ENCODE measurements around the gene ITPR3. TPM values are rescaled to one million over a fixed set of nuclear protein-coding genes. Genes with fewer than 3 reads are reported as not detected.

The ITPR3 gene
- total and polyA plus RNA-seq, 4 donors: 6.0 to 11.9 (median 8.7) TPM

DNA sequence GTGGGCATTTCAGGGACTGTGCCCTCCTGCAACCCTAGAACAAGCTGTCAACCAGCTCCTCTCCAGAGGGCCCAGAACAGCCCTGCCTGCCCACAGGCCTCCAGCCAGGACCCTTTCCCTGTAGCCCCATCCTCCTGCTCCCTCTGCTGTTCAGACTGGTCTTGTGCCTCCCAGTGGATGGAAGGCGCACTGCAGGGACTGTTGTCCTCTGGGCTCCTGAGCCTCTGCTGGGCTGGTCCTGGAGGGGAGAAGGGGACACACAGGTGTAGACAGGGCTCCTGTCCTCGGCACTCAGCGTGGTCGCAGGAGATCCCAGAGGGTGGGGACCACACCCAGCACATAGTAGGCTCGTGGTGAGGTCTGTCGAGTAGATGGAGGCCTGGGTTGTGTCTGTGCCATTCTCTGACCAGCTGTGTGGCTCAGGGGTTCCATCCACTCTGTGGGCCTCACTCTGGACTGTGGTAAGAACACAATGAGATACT, 11.5 kb downstream of the ITPR3 start:
- no peaks in the 10 kb centered on the region for H3K36me3 ChIP-seq (ENCODE audit: control insufficient read depth, insufficient read depth, low read length)
- peaks cover 26% of the 10 kb centered on the region for H3K27me3 ChIP-seq (ENCODE audit: control insufficient read depth, insufficient read depth, low read length)
- H3K27ac ChIP-seq (ENCODE audit: low read depth, low read length): peak overlapping the region; percentile 22
- H3K9me3 ChIP-seq (ENCODE audit: control insufficient read depth, insufficient read depth, low read length): no peaks in the 10 kb centered on the region
- no peak overlapping the region for H3K4me3 ChIP-seq (ENCODE audit: low read depth, low read length)
- WGBS (ENCODE audit: insufficient coverage): 25% methylated on average over 6 of the region's 6 CpGs
- DNase-seq (ENCODE audit: low read depth in 4 of 6, low spot score in 6 of 6): peak in 1 of 6 donors; percentile 49
- H3K4me1 ChIP-seq (ENCODE audit: control insufficient read depth, insufficient read depth, low read length): peaks cover 20% of the 10 kb centered on the region

DNA sequence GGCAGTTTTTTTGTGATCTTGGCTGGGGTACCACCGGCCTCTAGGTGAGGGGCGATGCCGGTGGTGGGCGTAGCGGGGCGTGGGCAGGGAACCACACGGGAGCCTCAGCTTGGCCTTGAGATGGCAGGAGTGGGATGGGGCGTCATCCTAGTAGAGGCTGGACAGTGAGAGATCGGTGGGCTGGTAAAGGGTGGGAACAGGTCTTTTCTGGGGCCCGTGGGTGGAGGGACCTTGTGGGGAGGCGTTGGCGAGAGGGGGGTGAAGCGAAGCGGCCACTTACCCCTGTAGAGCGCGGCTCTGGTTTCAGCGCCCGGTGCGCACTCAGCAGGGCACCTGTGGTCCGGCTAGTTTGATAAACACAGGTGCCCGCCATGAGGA, 12.0 kb downstream of the ITPR3 start:
- Histone ChIP-seq H3K27ac (ENCODE audit: low read depth, low read length) (peak overlapping the region; percentile 22), H3K9me3 (ENCODE audit: control insufficient read depth, insufficient read depth, low read length) (no peaks in the 10 kb centered on the region), H3K4me1 (ENCODE audit: control insufficient read depth, insufficient read depth, low read length) (peaks cover 20% of the 10 kb centered on the region), H3K27me3 (ENCODE audit: control insufficient read depth, insufficient read depth, low read length) (peaks cover 25% of the 10 kb centered on the region), H3K4me3 (ENCODE audit: low read depth, low read length) (peak overlapping the region; percentile 39), H3K36me3 (ENCODE audit: control insufficient read depth, insufficient read depth, low read length) (no peaks in the 10 kb centered on the region)
- DNase-seq (ENCODE audit: low read depth in 4 of 6, low spot score in 6 of 6): no peak
- WGBS (ENCODE audit: insufficient coverage): 13% methylated on average over 21 of the region's 21 CpGs

DNA sequence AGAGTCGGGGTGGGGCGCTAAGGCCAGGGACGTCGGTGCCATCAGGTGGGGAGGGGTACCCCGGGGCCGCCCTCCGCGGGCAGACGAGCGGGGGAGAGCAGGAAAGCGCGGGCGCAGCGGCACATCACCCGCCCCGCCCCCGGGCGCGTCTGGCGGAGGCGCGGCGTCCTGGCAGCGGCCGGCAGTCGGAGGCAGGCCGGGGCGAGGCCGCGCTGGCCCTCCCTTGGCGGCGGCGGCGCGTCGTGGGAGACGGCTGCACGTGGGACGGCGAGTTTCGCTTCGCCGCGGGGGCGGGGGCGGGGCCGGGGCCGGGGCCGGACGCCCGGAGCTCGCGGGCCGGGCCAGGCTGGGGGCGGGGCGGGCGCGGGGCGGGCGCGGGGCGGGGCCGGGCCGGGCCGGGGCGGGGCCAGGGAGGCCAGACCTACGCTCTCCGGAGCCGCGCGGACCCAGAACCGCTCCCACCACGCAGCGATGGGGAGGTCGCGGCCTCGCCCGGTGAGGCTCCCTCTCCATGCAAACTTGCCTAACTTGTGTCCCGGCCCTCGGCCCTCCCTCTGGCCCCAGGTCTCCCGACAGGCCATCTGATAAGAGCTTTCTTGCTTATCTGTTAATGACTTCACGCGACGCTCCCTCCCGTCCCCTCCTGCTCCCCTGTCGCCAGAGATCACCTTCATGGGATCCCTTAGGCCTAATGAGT, 12.5 kb downstream of the ITPR3 start:
- peak overlapping the region; percentile 22 for H3K27ac ChIP-seq (ENCODE audit: low read depth, low read length)
- H3K4me1 ChIP-seq (ENCODE audit: control insufficient read depth, insufficient read depth, low read length): peaks cover 20% of the 10 kb centered on the region
- WGBS (ENCODE audit: insufficient coverage): under 1% methylated on average over 82 of the region's 86 CpGs
- no peaks in the 10 kb centered on the region for H3K36me3 ChIP-seq (ENCODE audit: control insufficient read depth, insufficient read depth, low read length)
- no peaks in the 10 kb centered on the region for H3K9me3 ChIP-seq (ENCODE audit: control insufficient read depth, insufficient read depth, low read length)
- DNase-seq (ENCODE audit: low read depth in 4 of 6, low spot score in 6 of 6): peak in 1 of 6 donors; percentile 67
- H3K4me3 ChIP-seq (ENCODE audit: low read depth, low read length): peak overlapping the region; percentile 49
- H3K27me3 ChIP-seq (ENCODE audit: control insufficient read depth, insufficient read depth, low read length): peaks cover 24% of the 10 kb centered on the region

DNA sequence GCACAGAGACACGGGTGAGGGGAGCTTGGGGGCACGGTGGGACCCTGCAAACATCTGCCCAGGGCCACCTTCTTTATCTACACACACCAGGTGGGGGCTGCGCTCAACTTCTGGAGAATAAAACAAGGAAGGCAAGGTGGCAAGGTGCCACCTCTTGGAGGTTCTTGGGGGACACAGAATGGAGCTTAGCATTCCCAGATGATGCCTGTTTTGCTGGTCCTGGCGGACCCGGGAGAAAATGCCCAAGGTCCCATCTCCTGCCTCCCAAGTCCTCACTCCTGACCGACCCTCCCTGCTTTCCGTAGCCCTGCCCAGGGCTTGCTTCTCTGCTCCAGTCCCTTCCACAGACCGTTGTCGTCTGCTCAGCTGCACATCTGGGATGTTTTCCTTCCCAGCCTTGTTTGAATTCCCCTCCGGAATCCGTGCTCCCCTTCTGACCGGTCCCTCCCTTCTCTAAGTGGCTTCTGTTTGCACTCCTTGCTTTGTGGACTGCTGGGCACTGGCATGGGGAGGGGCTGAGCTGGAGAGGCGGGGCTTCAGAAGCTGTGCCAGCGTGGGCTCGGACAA, 13.1 kb downstream of the ITPR3 start:
- Histone ChIP-seq H3K27me3 (ENCODE audit: control insufficient read depth, insufficient read depth, low read length) (peaks cover 24% of the 10 kb centered on the region), H3K4me1 (ENCODE audit: control insufficient read depth, insufficient read depth, low read length) (peaks cover 20% of the 10 kb centered on the region), H3K36me3 (ENCODE audit: control insufficient read depth, insufficient read depth, low read length) (no peaks in the 10 kb centered on the region), H3K9me3 (ENCODE audit: control insufficient read depth, insufficient read depth, low read length) (no peaks in the 10 kb centered on the region), H3K4me3 (ENCODE audit: low read depth, low read length) (peak overlapping the region; percentile 49), H3K27ac (ENCODE audit: low read depth, low read length) (no peak overlapping the region)
- DNase-seq (ENCODE audit: low read depth in 4 of 6, low spot score in 6 of 6): peak in 1 of 6 donors; percentile 30
- 4% methylated on average over 12 of the region's 15 CpGs for WGBS (ENCODE audit: insufficient coverage)

DNA sequence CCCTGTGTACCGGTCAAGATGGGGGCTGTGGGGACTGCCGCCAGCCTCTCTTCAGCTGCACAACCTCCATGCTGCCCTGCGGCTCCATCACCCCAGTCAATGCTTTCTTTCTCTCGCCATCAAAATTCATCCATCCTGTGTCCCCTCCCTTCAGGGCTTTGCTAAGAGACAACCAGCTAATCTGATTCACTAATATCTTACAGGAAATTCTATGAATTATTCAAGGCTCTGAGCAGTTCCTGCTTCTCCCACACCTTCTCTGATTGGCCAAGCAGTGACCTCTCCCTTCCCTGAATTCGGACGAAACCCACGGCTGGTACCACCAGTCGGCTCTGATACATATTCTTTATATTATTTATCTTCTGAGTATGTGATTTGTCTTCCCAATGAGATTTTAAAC, 13.8 kb downstream of the ITPR3 start:
- Histone ChIP-seq H3K27ac (ENCODE audit: low read depth, low read length) (no peak overlapping the region), H3K4me3 (ENCODE audit: low read depth, low read length) (no peak overlapping the region), H3K36me3 (ENCODE audit: control insufficient read depth, insufficient read depth, low read length) (no peaks in the 10 kb centered on the region), H3K4me1 (ENCODE audit: control insufficient read depth, insufficient read depth, low read length) (peaks cover 20% of the 10 kb centered on the region), H3K9me3 (ENCODE audit: control insufficient read depth, insufficient read depth, low read length) (no peaks in the 10 kb centered on the region), H3K27me3 (ENCODE audit: control insufficient read depth, insufficient read depth, low read length) (peaks cover 24% of the 10 kb centered on the region)
- DNase-seq (ENCODE audit: low read depth in 4 of 6, low spot score in 6 of 6): no peak
- WGBS (ENCODE audit: insufficient coverage): 31% methylated on average over 4 of the region's 8 CpGs

DNA sequence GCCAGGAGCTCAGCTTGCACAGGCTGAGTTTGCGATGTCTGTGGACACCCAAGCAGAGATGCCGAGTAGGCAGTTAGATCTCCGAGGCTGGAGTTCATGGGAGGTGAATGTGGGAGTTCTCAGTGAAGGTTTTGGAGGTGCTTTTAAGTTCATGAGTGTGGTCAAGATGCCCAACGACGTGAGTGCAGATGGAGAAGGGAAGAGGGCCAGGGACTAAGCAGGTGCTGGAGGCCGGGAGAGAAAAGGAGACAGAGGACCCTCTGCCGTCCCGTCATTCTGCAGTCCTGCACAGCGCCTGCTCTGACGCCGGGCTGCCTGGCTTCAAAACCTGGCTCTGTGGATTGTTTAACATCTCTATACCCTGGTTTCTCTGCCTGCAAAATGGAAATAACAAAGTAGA, 15.5 kb downstream of the ITPR3 start:
- Histone ChIP-seq H3K9me3 (ENCODE audit: control insufficient read depth, insufficient read depth, low read length) (no peaks in the 10 kb centered on the region), H3K4me3 (ENCODE audit: low read depth, low read length) (no peak overlapping the region), H3K27me3 (ENCODE audit: control insufficient read depth, insufficient read depth, low read length) (peaks cover 24% of the 10 kb centered on the region), H3K27ac (ENCODE audit: low read depth, low read length) (no peak overlapping the region), H3K4me1 (ENCODE audit: control insufficient read depth, insufficient read depth, low read length) (peaks cover 35% of the 10 kb centered on the region), H3K36me3 (ENCODE audit: control insufficient read depth, insufficient read depth, low read length) (no peaks in the 10 kb centered on the region)
- DNase-seq (ENCODE audit: low read depth in 4 of 6, low spot score in 6 of 6): no peak
- WGBS (ENCODE audit: insufficient coverage): 80% methylated on average over 6 of the region's 11 CpGs

DNA sequence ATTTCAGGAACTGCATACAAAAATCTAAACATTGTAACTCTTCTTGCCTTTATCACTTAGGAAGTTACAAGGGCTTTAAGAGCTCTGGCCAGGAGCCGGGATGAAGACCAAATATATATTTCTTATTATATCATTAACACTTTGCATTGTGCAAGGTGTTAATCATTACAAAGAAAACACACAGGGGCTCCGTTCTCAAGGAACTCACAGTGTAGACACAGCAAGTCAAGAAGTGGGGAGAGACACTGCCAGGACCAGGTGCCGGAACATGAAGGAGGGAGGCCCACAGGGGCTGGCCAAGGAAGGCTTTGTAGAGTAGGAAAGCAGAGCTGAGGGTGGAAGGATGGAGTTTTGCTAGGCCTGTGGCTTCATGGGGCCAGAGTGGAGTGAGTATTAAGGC, 17.4 kb downstream of the ITPR3 start:
- Histone ChIP-seq H3K4me1 (ENCODE audit: control insufficient read depth, insufficient read depth, low read length) (peaks cover 45% of the 10 kb centered on the region), H3K27ac (ENCODE audit: low read depth, low read length) (no peak overlapping the region), H3K36me3 (ENCODE audit: control insufficient read depth, insufficient read depth, low read length) (no peaks in the 10 kb centered on the region), H3K9me3 (ENCODE audit: control insufficient read depth, insufficient read depth, low read length) (no peaks in the 10 kb centered on the region), H3K27me3 (ENCODE audit: control insufficient read depth, insufficient read depth, low read length) (peaks cover 24% of the 10 kb centered on the region), H3K4me3 (ENCODE audit: low read depth, low read length) (no peak overlapping the region)
- no peak for DNase-seq (ENCODE audit: low read depth in 4 of 6, low spot score in 6 of 6)
- WGBS (ENCODE audit: insufficient coverage): 60% methylated on average over 2 of the region's 3 CpGs

DNA sequence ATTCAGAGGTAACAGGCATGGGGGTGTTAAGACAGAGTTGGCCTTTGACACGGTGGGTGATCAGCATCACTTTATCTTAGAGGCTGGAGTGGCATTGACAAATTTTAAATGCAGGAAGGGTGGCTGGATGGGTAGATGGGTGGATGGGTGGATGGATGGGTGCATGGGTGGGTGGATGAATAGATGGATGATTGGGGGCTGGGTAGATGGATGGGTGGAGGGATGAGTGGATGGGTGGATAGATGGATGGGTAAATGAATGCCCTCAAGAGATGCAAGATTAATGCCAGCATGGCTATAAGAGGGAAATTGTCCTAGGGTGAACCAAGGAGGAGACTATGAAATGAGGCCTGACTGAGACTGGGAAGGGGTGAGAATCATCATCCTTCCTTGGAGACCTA, 18.4 kb downstream of the ITPR3 start:
- Histone ChIP-seq H3K9me3 (ENCODE audit: control insufficient read depth, insufficient read depth, low read length) (no peaks in the 10 kb centered on the region), H3K27me3 (ENCODE audit: control insufficient read depth, insufficient read depth, low read length) (peaks cover 16% of the 10 kb centered on the region), H3K36me3 (ENCODE audit: control insufficient read depth, insufficient read depth, low read length) (no peaks in the 10 kb centered on the region), H3K4me3 (ENCODE audit: low read depth, low read length) (no peak overlapping the region), H3K4me1 (ENCODE audit: control insufficient read depth, insufficient read depth, low read length) (peaks cover 36% of the 10 kb centered on the region), H3K27ac (ENCODE audit: low read depth, low read length) (no peak overlapping the region)
- 100% methylated on average over 1 of the region's 1 CpG for WGBS (ENCODE audit: insufficient coverage)
- no peak for DNase-seq (ENCODE audit: low read depth in 4 of 6, low spot score in 6 of 6)

DNA sequence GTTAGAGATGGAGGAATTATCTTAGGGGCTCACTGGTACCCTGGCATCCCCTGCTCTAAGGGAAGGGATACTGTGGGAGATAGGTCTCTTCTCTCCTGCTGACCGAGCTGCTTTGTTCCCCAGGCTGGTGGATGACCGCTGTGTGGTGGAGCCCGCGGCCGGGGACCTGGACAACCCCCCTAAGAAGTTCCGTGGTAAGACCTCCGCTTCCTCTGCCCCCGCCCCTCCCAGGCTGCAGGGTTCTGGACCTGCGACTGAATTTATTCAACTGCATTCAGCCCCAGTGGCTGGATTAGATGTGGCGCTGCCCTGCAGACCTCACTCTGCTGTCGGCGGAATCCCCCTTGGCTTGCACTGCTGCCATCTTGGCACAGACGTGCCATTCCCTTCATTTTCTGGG, 19.2 kb downstream of the ITPR3 start:
- H3K27ac ChIP-seq (ENCODE audit: low read depth, low read length): no peak overlapping the region
- H3K36me3 ChIP-seq (ENCODE audit: control insufficient read depth, insufficient read depth, low read length): no peaks in the 10 kb centered on the region
- peaks cover 31% of the 10 kb centered on the region for H3K4me1 ChIP-seq (ENCODE audit: control insufficient read depth, insufficient read depth, low read length)
- 65% methylated on average over 13 of the region's 13 CpGs for WGBS (ENCODE audit: insufficient coverage)
- H3K27me3 ChIP-seq (ENCODE audit: control insufficient read depth, insufficient read depth, low read length): peaks cover 9% of the 10 kb centered on the region
- DNase-seq (ENCODE audit: low read depth in 4 of 6, low spot score in 6 of 6): no peak
- H3K9me3 ChIP-seq (ENCODE audit: control insufficient read depth, insufficient read depth, low read length): no peaks in the 10 kb centered on the region
- no peak overlapping the region for H3K4me3 ChIP-seq (ENCODE audit: low read depth, low read length)

DNA sequence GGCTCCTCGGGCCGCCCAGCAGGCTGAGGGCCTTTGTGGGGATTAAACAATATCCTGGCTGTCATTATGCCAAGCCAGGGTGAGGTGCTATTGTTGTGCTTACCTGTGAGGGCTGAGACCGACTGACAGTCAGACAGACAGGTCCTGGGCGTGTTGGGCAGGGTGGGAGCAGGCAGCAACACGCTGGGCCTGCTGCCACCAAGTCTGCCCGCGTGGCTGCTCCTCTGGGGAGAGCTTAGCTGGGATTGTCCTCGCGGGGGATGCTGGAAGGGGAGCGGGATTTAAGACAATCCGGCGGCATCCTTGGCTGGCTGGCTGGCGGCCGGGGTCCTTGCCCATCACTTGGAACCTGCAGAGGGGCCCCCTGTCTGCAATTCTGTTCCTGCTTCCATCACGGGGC, 20.0 kb downstream of the ITPR3 start:
- Histone ChIP-seq H3K36me3 (ENCODE audit: control insufficient read depth, insufficient read depth, low read length) (no peaks in the 10 kb centered on the region), H3K9me3 (ENCODE audit: control insufficient read depth, insufficient read depth, low read length) (no peaks in the 10 kb centered on the region), H3K27ac (ENCODE audit: low read depth, low read length) (peak overlapping the region; percentile 52), H3K27me3 (ENCODE audit: control insufficient read depth, insufficient read depth, low read length) (peaks cover 4% of the 10 kb centered on the region), H3K4me3 (ENCODE audit: low read depth, low read length) (no peak overlapping the region), H3K4me1 (ENCODE audit: control insufficient read depth, insufficient read depth, low read length) (peaks cover 31% of the 10 kb centered on the region)
- no peak for DNase-seq (ENCODE audit: low read depth in 4 of 6, low spot score in 6 of 6)
- 76% methylated on average over 7 of the region's 15 CpGs for WGBS (ENCODE audit: insufficient coverage)
